ENCODE results near the gene RALY. TPM values are rescaled to one million over a fixed set of nuclear protein-coding genes. Genes with fewer than 3 reads are reported as not detected.

RALY gene
- polyA plus RNA-seq, 2 of the 4 experiments (the other 2 are of a cell fraction): 63.4 to 102 TPM

- POLR2A ChIA-PET: interaction anchor here (0.7 to 1.1 kb wide), 2 partner anchors 9 to 113 kb away, joined by 3 to 4 read pairs; no protein-coding TSS in a partner anchor
- Histone ChIP-seq H3K4me3 (no peak overlapping the region), H3K4me2 (no peak overlapping the region; the same call in 2 of the 3 replicates), H3K27ac (no peak overlapping the region), H3K4me1 (peaks cover 41% of the 10 kb centered on the region; the same call in 2 of the 3 replicates), H3K9me3 (no peaks in the 10 kb centered on the region)
- WGBS (ENCODE audit: missing lambda C conversion rate): 100% methylated on average over 3 of the region's 3 CpGs
- FAIRE-seq: no peak
- no peak for ATAC-seq
- no peak for TF ChIP-seq RCOR1 (IDR thresholded peaks at IDR 0.05; ENCODE audit: low read depth, low read length)
- no peak for TF ChIP-seq ESRRA (IDR thresholded peaks at IDR 0.05; ENCODE audit: borderline replicate concordance, low read length)
- TF ChIP-seq SMC3 (IDR thresholded peaks at IDR 0.05): no peak
- no peak for TF ChIP-seq ZSCAN20 (CRISPR knock-in tag; IDR thresholded peaks at IDR 0.05)
- TF ChIP-seq MAFK (IDR thresholded peaks at IDR 0.05; ENCODE audit: partially characterized antibody): no peak
- no peak for TF ChIP-seq KDM1A (IDR thresholded peaks at IDR 0.05; ENCODE audit: low read depth)
- TF ChIP-seq HOXA7 (CRISPR knock-in tag; IDR thresholded peaks at IDR 0.05): no peak
- no peak for TF ChIP-seq FOSB (CRISPR knock-in tag; IDR thresholded peaks at IDR 0.05)
- TF ChIP-seq POLR2AphosphoS2 (conservative IDR thresholded peaks at IDR 0.05; ENCODE audit: low read length): no peak
- TF ChIP-seq EP300 (IDR thresholded peaks at IDR 0.05): no peak
- TF ChIP-seq NFE2L2 (conservative IDR thresholded peaks at IDR 0.05; ENCODE audit: low read length): no peak
- no peak for DNase-seq (ENCODE audit: low read depth in 1 of 2, low spot score in 1 of 2)
- CTCF ChIA-PET: no interaction called here
Observed at GRCh38 chr20:34105978-34106675, 112.4 kb downstream of the RALY start.

DNA sequence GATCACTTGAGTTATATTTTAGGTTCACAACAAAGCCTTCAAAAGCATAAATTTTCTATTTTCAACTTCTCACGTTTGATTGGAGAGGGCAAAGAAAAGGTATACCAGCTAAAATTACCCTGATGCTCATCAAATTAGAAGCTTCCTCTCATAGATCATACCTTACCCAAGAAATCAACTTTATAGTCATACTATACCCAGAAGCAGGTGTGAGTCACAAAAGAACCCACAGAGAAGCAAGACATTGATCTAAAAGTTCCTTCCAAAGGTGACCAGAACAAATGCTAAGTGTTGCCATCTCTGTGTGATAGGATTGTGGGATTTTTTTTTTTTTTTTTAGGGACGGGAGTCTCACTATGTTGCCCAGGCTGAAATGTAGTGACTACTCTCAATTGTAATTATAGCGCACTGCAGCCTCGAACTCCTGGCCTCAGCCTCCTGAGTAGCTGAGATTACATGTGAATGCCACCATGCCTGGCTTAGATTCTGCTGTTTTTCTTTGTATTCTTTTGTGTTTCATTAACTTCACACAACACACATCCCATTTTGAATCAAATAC, 115.0 kb downstream of the RALY start:
- POLR2A ChIA-PET: interaction anchor here (0.7 kb wide), 1 partner anchor 17 kb away, joined by 5 read pairs; no protein-coding TSS in a partner anchor
- Histone ChIP-seq H3K4me1 (peaks cover 41% of the 10 kb centered on the region; the same call in 2 of the 3 replicates), H3K9me3 (no peaks in the 10 kb centered on the region), H3K27ac (no peak overlapping the region), H3K4me2 (peak overlapping the region; percentile 98), H3K4me3 (no peak overlapping the region)
- WGBS (ENCODE audit: missing lambda C conversion rate): 77% methylated on average over 4 of the region's 4 CpGs
- TF ChIP-seq NR3C1 (IDR thresholded peaks at IDR 0.05) (no peak), TFCP2L1 (CRISPR knock-in tag; IDR thresholded peaks at IDR 0.05) (no peak), TP53 (CRISPR knock-in tag; IDR thresholded peaks at IDR 0.05) (no peak), RNF2 (IDR thresholded peaks at IDR 0.05; ENCODE audit: borderline replicate concordance, low read depth) (no peak), HDAC2 (IDR thresholded peaks at IDR 0.05) (no peak), RCOR1 (IDR thresholded peaks at IDR 0.05; ENCODE audit: low read depth, low read length) (no peak)
- DNase-seq (ENCODE audit: low read depth in 1 of 2, low spot score in 1 of 2) (no peak), ATAC-seq (no peak), FAIRE-seq (no peak)
- CTCF ChIA-PET: interaction anchor here (0.6 to 1.8 kb wide), 4 partner anchors 9 to 397 kb away, joined by 3 to 8 read pairs (median 4); no protein-coding TSS in a partner anchor

GRCh38 chr20:34109442-34109841, 115.7 kb downstream of the RALY start:
- DNase-seq (ENCODE audit: low read depth in 1 of 2, low spot score in 1 of 2) (no peak), FAIRE-seq (no peak), ATAC-seq (no peak)
- no peak overlapping the region for H3K27ac ChIP-seq
- ChIA-PET POLR2A (no interaction called here), CTCF (interaction anchor here (1.8 kb wide), 1 partner anchor 20 kb away, joined by 8 read pairs; no protein-coding TSS in a partner anchor)
- peaks cover 41% of the 10 kb centered on the region; the same call in 2 of the 3 replicates for H3K4me1 ChIP-seq
- TF ChIP-seq, protein P1, sequence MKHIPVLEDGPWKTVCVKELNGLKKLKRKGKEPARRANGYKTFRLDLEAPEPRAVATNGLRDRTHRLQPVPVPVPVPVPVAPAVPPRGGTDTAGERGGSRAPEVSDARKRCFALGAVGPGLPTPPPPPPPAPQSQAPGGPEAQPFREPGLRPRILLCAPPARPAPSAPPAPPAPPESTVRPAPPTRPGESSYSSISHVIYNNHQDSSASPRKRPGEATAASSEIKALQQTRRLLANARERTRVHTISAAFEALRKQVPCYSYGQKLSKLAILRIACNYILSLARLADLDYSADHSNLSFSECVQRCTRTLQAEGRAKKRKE (CRISPR knock-in tag; IDR thresholded peaks at IDR 0.05; ENCODE audit: low read depth): no peak
- 90% methylated on average over 6 of the region's 6 CpGs for WGBS (ENCODE audit: missing lambda C conversion rate)
- no peaks in the 10 kb centered on the region for H3K9me3 ChIP-seq
- peak overlapping the region; percentile 98 for H3K4me2 ChIP-seq
- H3K4me3 ChIP-seq: peak overlapping the region; percentile 80; the same call in 2 of the 3 replicates

DNA sequence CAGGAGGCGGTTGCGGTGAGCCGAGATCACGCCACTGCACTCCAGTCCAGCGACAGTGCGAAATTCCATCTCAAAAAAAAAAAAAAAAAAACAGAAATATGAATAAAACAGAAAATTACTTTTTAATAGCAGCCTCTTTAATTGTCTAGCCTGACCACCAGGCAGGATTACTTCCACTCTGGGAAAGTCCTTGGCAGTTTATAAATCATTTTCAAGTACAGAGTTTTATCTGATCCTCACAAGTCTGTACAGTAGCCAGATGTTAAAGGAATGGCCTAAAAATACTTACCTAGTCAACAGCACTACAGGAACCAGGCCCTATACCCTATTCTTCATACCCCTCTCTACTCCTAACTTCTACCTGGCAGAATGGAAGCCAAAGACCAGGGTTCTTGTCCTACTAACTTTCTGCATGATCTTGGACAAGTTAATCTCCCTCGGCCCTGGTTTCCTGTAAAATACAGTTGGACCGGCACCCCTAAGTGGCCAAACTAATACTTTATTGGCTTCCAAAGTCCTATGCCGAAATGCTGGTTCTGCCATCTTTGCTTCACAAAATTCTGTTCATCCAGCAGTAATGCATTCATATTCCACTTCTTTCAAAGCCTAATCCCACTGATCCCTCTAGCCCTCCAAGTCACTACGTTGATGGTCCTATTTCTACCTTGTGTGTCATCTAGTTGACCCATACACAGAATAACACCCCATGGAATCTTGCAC, 116.5 kb downstream of the RALY start:
- H3K27ac ChIP-seq: peak overlapping the region; percentile 93 to 97; a peak in 5 of 6 replicates
- peak overlapping the region; percentile 98 for H3K4me2 ChIP-seq
- H3K4me1 ChIP-seq: peaks cover 41% of the 10 kb centered on the region; the same call in 2 of the 3 replicates
- ChIA-PET CTCF (interaction anchor here (1.8 kb wide), 1 partner anchor 19 kb away, joined by 8 read pairs; no protein-coding TSS in a partner anchor), POLR2A (no interaction called here)
- no peak for DNase-seq (ENCODE audit: low read depth in 1 of 2, low spot score in 1 of 2)
- ATAC-seq: no peak
- peak overlapping the region; percentile 80 for H3K4me3 ChIP-seq
- no peak for TF ChIP-seq MYC (IDR thresholded peaks at IDR 0.05; ENCODE audit: borderline replicate concordance, low read length)
- no peak for TF ChIP-seq TP53 (CRISPR knock-in tag; IDR thresholded peaks at IDR 0.05)
- no peak for TF ChIP-seq MAZ (IDR thresholded peaks at IDR 0.05; ENCODE audit: borderline replicate concordance, low read depth, low read length)
- no peak for TF ChIP-seq CEBPB (IDR thresholded peaks at IDR 0.05)
- no peaks in the 10 kb centered on the region for H3K9me3 ChIP-seq
- no peak for FAIRE-seq
- WGBS (ENCODE audit: missing lambda C conversion rate): 78% methylated on average over 10 of the region's 10 CpGs
